RWPE1 (cell line): ENCODE measurements around the gene SREBF1.

Experiments
- CTCF ChIA-PET: fragments of 350-600 bp; sonication (Branson Sonifier 250); formaldehyde crosslinking; extraction: SDS; loops from one replicate; lab custom pipeline; 2021; lab: Yijun Ruan, JAX
- POLR2A ChIA-PET: fragments of 400-600 bp; formaldehyde crosslinking; extraction: SDS; loops from one replicate; lab custom pipeline; 2020; ENCODE audit warnings: antibody characterized with exemption; ENCODE audit not compliant: low non-redundant PET; lab: Yijun Ruan, JAX
- DNase-seq: peaks from one replicate; pipeline ENCODE4 v3.0.0; 2012; ENCODE audit warnings: low spot score
- H3K27ac ChIP-seq: fragments of 450-650 bp; 2 replicates; pipeline ENCODE4 v1.5.1; 2017
- TF ChIP-seq, protein P1 (sequence below): fragments of 450-650 bp; conservative IDR thresholded peaks from 2 replicates; pipeline ENCODE4 v1.5.1; 2017; ENCODE audit warnings: low read depth, mild to moderate bottlenecking

The SREBF1 gene

DNA sequence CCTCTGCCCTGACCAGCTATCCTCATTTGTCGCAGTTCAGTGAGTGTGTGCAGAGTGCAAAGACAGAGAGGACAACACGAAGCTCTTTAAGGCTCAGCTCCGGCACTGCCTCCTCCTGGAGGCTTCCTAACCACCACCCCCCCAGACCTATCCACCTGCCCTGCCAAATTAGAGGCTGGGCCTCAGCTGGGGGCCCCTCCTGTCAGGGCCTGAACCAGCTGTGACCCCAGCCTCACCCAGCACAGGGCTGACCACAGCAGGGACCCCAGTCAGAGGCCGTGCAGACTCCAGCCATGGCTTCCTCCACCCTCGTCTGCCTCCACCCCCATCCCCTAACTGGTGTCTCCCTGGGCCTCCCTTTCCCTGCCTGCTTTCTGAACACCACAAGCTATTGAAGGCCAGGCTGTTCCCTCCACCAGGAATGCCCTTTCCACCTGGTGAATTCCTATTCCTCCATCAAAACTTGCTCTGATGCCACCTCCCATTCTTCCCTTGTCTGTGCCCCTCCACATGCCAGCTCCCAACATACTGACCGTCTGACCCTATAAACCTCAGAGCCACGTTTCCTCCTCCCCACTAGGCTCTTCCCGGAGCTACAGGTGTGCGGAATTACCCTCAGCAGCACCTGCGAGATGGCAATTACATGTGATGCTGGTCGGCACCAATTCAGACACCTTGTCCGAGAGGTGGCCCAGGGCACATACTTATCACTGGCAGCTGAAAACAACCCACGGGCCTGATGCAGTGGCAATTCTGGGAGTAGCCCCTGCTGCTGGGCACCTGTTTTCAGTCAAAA, 8.8 kb downstream of the SREBF1 start:
- POLR2A ChIA-PET, result interaction anchor here (2.1 kb wide), 1 partner anchor 9 kb away, joined by 13 read pairs; the partner anchor contains the start of gene SREBF1
- H3K27ac ChIP-seq, result peak overlapping the region; percentile 97
- TF ChIP-seq, protein P1, sequence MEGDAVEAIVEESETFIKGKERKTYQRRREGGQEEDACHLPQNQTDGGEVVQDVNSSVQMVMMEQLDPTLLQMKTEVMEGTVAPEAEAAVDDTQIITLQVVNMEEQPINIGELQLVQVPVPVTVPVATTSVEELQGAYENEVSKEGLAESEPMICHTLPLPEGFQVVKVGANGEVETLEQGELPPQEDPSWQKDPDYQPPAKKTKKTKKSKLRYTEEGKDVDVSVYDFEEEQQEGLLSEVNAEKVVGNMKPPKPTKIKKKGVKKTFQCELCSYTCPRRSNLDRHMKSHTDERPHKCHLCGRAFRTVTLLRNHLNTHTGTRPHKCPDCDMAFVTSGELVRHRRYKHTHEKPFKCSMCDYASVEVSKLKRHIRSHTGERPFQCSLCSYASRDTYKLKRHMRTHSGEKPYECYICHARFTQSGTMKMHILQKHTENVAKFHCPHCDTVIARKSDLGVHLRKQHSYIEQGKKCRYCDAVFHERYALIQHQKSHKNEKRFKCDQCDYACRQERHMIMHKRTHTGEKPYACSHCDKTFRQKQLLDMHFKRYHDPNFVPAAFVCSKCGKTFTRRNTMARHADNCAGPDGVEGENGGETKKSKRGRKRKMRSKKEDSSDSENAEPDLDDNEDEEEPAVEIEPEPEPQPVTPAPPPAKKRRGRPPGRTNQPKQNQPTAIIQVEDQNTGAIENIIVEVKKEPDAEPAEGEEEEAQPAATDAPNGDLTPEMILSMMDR, result no peak
- CTCF ChIA-PET, result interaction anchor here (0.7 kb wide), 1 partner anchor 16 kb away, joined by 3 read pairs; no protein-coding TSS in a partner anchor
- DNase-seq, result no peak

DNA sequence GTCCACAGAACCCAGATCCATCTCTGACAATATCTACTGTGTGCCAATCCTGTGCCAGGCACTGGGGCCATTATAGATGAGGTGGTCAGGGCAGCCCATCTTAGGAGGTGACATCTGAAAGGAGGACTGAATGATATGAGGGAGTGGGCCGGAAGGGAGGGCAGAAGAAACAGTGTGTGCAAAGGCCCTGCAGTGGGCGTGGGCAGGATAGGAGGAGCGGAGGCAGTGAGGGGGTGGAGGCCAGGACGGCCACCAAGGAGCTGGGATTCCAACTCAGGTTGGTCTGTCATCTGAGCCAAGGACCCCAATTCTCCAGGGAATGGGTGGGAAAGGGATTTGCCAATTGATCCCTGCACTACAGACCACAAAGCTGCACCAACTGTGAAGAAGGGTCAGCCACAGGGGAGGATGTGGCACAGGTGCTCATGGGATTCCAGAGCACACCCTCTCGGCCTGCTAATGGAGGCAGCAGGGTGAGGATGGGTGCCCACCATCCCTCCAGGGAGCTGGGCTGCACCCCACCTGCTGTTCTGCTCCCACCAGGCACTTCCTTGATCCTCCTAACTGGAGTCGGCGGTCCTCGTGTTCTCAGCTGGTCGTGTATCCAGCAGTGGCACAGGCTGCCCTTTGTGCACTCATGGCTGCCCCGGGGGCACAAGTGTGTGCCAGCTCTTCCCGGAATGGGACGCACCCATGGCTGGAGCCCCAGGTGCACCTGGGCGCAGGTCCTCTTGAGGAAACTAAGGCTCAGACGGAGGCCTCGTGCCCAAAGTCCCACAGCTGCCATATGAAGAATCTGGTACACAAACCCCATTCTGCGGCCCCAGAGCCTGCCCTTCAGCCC, 9.6 kb downstream of the SREBF1 start:
- DNase-seq, result no peak
- ChIA-PET POLR2A (interaction anchor here (2.1 kb wide), 1 partner anchor 10 kb away, joined by 13 read pairs; the partner anchor contains the start of gene SREBF1), CTCF (interaction anchor here (0.6 kb wide), 2 partner anchors 206 to 326 kb away, joined by 3 to 4 read pairs; no protein-coding TSS in a partner anchor)
- TF ChIP-seq, protein P1, result no peak
- H3K27ac ChIP-seq, result peak overlapping the region; percentile 97

DNA sequence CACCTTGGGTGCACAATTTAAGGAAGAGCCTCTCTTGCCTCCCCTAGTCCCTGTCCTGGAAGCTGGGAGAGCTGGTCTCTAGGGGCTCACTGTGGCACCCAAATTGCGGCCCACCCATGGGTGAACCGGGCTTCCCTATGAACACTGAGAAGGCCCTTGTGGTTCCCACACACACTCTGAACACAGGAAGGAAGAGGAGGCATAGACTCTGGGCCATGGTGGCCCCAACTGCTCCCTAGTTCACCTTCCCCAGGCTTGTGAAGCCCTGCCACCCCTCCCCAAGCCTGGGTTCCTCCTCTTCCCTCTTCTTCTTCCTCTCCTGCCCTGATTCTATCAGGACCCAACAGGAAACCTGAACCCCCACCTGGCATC, 10.5 kb downstream of the SREBF1 start:
- H3K27ac ChIP-seq, result peak overlapping the region; percentile 97
- ChIA-PET CTCF (interaction anchor here (0.6 to 0.9 kb wide), 2 partner anchors 34 to 207 kb away, joined by 3 to 6 read pairs; no protein-coding TSS in a partner anchor), POLR2A (interaction anchor here (0.8 kb wide), 1 partner anchor 10 kb away, joined by 8 read pairs; the partner anchor contains the start of gene SREBF1)
- TF ChIP-seq, protein P1, result no peak
- DNase-seq, result no peak

DNA sequence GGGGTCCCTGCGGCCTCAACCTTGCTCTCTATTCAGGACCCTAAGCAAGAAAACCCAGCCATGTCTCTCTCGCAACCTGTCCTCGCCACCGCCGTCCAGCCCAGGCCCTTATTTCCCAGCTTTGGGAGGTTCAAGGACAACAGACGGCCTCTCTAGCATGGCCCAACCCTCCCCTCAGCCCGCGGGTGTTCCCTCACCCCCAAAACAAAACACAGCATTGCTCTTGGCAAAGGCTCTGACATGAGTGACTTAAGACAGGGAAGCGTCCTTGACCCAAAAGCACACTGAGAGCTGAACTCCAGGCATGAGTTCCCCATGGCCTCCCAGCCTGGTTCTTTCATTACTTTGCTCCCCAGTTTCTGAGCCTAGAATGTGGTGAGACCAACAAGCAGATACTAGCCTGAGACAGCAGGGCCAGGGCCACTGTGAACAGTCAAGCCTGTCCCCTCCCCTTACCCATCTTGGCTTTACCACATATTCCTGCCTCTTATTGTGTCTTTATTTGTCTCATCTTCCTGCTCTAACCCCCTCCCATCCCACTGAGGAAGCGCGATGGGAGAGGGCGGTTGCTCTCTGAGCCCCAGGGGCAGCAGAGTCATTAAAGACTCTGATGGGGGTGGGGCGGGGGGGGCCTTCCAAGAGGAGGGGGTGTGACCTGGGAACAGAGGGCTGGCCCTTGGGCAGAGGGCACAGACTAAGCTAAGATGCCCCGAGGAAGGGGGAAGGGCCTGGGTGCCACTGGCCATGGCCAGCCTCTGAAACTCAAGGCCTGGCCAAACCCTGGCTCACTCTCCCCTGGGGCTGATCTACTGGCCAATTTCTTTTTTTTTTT, 11.8 kb downstream of the SREBF1 start:
- ChIA-PET POLR2A (no interaction called here), CTCF (interaction anchor here (0.5 kb wide), 1 partner anchor 8 kb away, joined by 3 read pairs; no protein-coding TSS in a partner anchor)
- no peak for DNase-seq
- H3K27ac ChIP-seq, result peak overlapping the region; percentile 97
- TF ChIP-seq, protein P1, result no peak

DNA sequence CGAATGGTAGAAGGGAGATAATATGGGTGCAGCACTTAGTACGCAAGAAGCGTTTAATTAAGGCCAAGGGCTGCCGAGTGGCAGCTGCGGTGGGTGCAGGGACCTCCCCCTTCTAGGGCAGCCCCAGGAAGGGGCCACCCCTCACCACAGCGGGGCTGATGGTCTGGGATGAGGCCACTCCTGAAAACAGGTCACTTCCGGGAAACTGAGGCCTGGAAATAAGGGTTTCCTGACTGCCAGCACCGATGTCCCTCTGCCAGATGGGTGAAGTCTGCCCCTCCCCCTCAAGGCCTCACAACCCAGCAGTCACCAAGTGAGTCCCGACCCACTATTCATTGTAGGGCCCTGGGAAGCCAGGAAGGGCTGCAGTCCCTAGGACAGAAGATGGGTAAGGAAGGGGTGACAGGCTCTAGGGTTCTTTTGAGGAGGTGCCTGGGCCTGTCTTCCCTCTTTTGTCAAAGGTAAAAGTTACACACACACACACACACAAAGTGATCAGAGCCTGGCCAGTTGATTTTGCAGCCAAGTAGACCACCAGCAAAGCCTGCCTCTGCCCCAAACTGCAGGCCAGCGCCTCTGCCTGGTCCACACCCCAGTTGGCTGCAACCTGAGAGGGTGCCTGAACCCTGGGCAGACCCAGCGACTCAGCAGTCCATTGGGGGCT, 12.5 kb downstream of the SREBF1 start:
- TF ChIP-seq, protein P1, result no peak
- H3K27ac ChIP-seq, result peak overlapping the region; percentile 97
- POLR2A ChIA-PET, result interaction anchor here (0.5 kb wide), 1 partner anchor 13 kb away, joined by 9 read pairs; no protein-coding TSS in a partner anchor
- CTCF ChIA-PET, result interaction anchor here (0.5 kb wide), 1 partner anchor 9 kb away, joined by 3 read pairs; no protein-coding TSS in a partner anchor
- DNase-seq, result no peak
